GM21786 (cell line): ENCODE results near the gene DDX27.

Experiments used
- ATAC-seq: cut with Tn5 transposase; IDR thresholded peaks from one replicate; pipeline ENCODE4 v1.9.1; 2021; ENCODE audit not compliant: unreplicated experiment

The DDX27 gene

GRCh38 chr20:49247792-49248191 lies 28.6 kb downstream of the DDX27 start:
- no peak for ATAC-seq

- no peak for ATAC-seq
Measured at GRCh38 chr20:49248301-49248700, 29.1 kb downstream of the DDX27 start.

GRCh38 chr20:49248879-49249665 lies 29.9 kb downstream of the DDX27 start:
- no peak for ATAC-seq

GRCh38 chr20:49252556-49253350 lies 33.5 kb downstream of the DDX27 start:
- ATAC-seq, result no peak

GRCh38 chr20:49256261-49256660 lies 37.0 kb downstream of the DDX27 start:
- ATAC-seq, result no peak

- no peak for ATAC-seq
Measured at GRCh38 chr20:49259284-49259683, 40.1 kb downstream of the DDX27 start.

- no peak for ATAC-seq
Measured at GRCh38 chr20:49259799-49260198, 40.6 kb downstream of the DDX27 start.

- ATAC-seq, result no peak
Measured at GRCh38 chr20:49260218-49260617, 41.0 kb downstream of the DDX27 start.

GRCh38 chr20:49261173-49261572 lies 42.0 kb downstream of the DDX27 start:
- ATAC-seq, result no peak

- ATAC-seq, result no peak
Measured at GRCh38 chr20:49262444-49262843, 43.2 kb downstream of the DDX27 start.

GRCh38 chr20:49267327-49267726 lies 48.1 kb downstream of the DDX27 start:
- ATAC-seq, result no peak

- ATAC-seq, result no peak
Measured at GRCh38 chr20:49268600-49269365, 49.6 kb downstream of the DDX27 start.

GRCh38 chr20:49270177-49270576 lies 51.0 kb downstream of the DDX27 start:
- no peak for ATAC-seq

- no peak for ATAC-seq
Measured at GRCh38 chr20:49270736-49271135, 51.5 kb downstream of the DDX27 start.

GRCh38 chr20:49272654-49273053 lies 53.4 kb downstream of the DDX27 start:
- peak; percentile 46 for ATAC-seq

GRCh38 chr20:49273696-49274277 lies 54.6 kb downstream of the DDX27 start:
- no peak for ATAC-seq

GRCh38 chr20:49275216-49275615 lies 56.0 kb downstream of the DDX27 start:
- ATAC-seq, result no peak

GRCh38 chr20:49275636-49276035 lies 56.4 kb downstream of the DDX27 start:
- no peak for ATAC-seq

- ATAC-seq, result no peak
Measured at GRCh38 chr20:49276161-49276960, 57.1 kb downstream of the DDX27 start.
